OCI-LY3 (cell line): ENCODE results near the gene HIGD2A.

Experiments used
- CTCF ChIP-seq: fragments of 200-600, 300-600 bp; sonication (generic); IDR thresholded peaks from 2 replicates; pipeline ENCODE4 v1.5.1; 2014; ENCODE audit warnings: antibody characterized with exemption, low read length, low read depth
- EZH2phosphoT487 ChIP-seq: fragments of 200-600 bp; shearing (Covaris generic); IDR thresholded peaks from 2 replicates; pipeline ENCODE4 v1.6.1; 2018; ENCODE audit warnings: antibody characterized with exemption, mixed run types, low read depth

GRCh38 chr5:176408590-176408989 lies 20.0 kb downstream of the HIGD2A start:
- no peak for TF ChIP-seq CTCF
- no peak for TF ChIP-seq EZH2phosphoT487
